Activated naive CD4-positive, alpha-beta T cell treated with anti-CD3 and anti-CD28 coated beads, Interleukin-2, amount 10 ng/mL, durations not matched to agents 7 days and 5 days (primary cell): ENCODE data around the gene SERPINA12.

Experiments
- CTCF ChIA-PET: fragments of 350-600 bp; sonication (Branson Sonifier 250); formaldehyde crosslinking; loops from one replicate; lab custom pipeline; 2021; ENCODE audit warnings: antibody characterized with exemption; lab: Charles Lee
- DNase-seq: peaks from one replicate; pipeline ENCODE4 v3.0.0-alpha.2; 2020
- H3K27ac Mint-ChIP-seq: one replicate; pipeline ENCODE4 v1.8.0; 2021; ENCODE audit warnings: mild to moderate bottlenecking, moderate library complexity, mixed read lengths
- H3K27me3 Mint-ChIP-seq: one replicate; pipeline ENCODE4 v1.8.0; 2021; ENCODE audit warnings: mild to moderate bottlenecking, mixed read lengths
- H3K36me3 Mint-ChIP-seq: one replicate; pipeline ENCODE4 v1.8.0; 2021; ENCODE audit warnings: mixed read lengths
- H3K4me1 Mint-ChIP-seq: one replicate; pipeline ENCODE4 v1.8.0; 2021; ENCODE audit warnings: mixed read lengths
- H3K4me3 Mint-ChIP-seq: one replicate; pipeline ENCODE4 v1.8.0; 2021; ENCODE audit warnings: mild to moderate bottlenecking, moderate library complexity, mixed read lengths
- H3K9me3 Mint-ChIP-seq: one replicate; pipeline ENCODE4 v1.8.0; 2021; ENCODE audit warnings: mixed read lengths

SERPINA12 gene

GRCh38 chr14:94509356-94509755, at the start of gene SERPINA12:
Gene SERPINA12, minus strand, starts transcription at chr14:94509469. Its CDS starts 11,072 bp downstream, at chr14:94498397.
- H3K4me1 Mint-ChIP-seq, result no peaks in the 10 kb centered on the region
- CTCF ChIA-PET, result no interaction called here
- H3K36me3 Mint-ChIP-seq, result no peaks in the 10 kb centered on the region
- DNase-seq, result no peak
- H3K4me3 Mint-ChIP-seq, result no peak within 1 kb of the TSS
- H3K27me3 Mint-ChIP-seq, result peaks cover 10% of the 10 kb centered on the region
- H3K27ac Mint-ChIP-seq, result no peak within 1 kb of the TSS
- no peaks in the 10 kb centered on the region for H3K9me3 Mint-ChIP-seq

- no peak for DNase-seq
- no peak overlapping the region for H3K27ac Mint-ChIP-seq
- no peak overlapping the region for H3K4me3 Mint-ChIP-seq
- H3K36me3 Mint-ChIP-seq, result no peaks in the 10 kb centered on the region
- H3K27me3 Mint-ChIP-seq, result peaks cover 5% of the 10 kb centered on the region
- CTCF ChIA-PET, result no interaction called here
- no peaks in the 10 kb centered on the region for H3K4me1 Mint-ChIP-seq
- H3K9me3 Mint-ChIP-seq, result peaks cover 3% of the 10 kb centered on the region
Observed at GRCh38 chr14:94558842-94559241, 49.6 kb upstream of the SERPINA12 start.

GRCh38 chr14:94557327-94557726, 48.1 kb upstream of the SERPINA12 start:
- DNase-seq, result no peak
- Mint-ChIP-seq H3K27me3 (peaks cover 5% of the 10 kb centered on the region), H3K36me3 (no peaks in the 10 kb centered on the region), H3K4me1 (no peaks in the 10 kb centered on the region), H3K27ac (no peak overlapping the region), H3K9me3 (peaks cover 3% of the 10 kb centered on the region), H3K4me3 (no peak overlapping the region)
- CTCF ChIA-PET, result no interaction called here

GRCh38 chr14:94555991-94556390, 46.7 kb upstream of the SERPINA12 start:
- no peaks in the 10 kb centered on the region for H3K4me1 Mint-ChIP-seq
- no peak overlapping the region for H3K27ac Mint-ChIP-seq
- H3K36me3 Mint-ChIP-seq, result no peaks in the 10 kb centered on the region
- no peak for DNase-seq
- no peak overlapping the region for H3K4me3 Mint-ChIP-seq
- H3K27me3 Mint-ChIP-seq, result peaks cover 5% of the 10 kb centered on the region
- peaks cover 3% of the 10 kb centered on the region for H3K9me3 Mint-ChIP-seq
- CTCF ChIA-PET, result no interaction called here

DNA sequence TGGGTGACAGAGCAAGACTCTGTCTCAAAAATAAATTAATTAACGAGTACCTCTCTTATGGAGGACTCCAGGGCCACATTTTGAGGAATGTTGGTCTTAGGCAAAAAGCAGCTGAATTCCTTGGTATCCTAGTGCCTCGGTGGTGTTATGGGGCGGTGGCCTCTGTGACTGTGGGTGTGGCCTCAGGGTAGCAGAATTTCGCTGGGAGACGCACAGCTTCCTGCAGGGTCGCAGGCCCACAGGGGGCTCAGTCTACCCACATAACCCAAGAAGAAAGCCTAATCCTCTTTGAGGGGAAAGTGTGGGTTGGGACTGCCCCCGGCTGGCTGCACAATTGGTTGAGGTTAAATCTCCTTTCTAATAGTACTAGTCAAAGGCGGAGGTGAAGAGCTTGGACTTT, 40.8 kb upstream of the SERPINA12 start:
- Mint-ChIP-seq H3K4me3 (no peak overlapping the region), H3K27ac (no peak overlapping the region), H3K4me1 (no peaks in the 10 kb centered on the region), H3K9me3 (no peaks in the 10 kb centered on the region), H3K27me3 (peaks cover 10% of the 10 kb centered on the region), H3K36me3 (no peaks in the 10 kb centered on the region)
- CTCF ChIA-PET, result interaction anchor here (1.2 to 1.8 kb wide), 2 partner anchors 116 to 417 kb away, joined by 3 to 7 read pairs; no protein-coding TSS in a partner anchor
- DNase-seq, result no peak

DNA sequence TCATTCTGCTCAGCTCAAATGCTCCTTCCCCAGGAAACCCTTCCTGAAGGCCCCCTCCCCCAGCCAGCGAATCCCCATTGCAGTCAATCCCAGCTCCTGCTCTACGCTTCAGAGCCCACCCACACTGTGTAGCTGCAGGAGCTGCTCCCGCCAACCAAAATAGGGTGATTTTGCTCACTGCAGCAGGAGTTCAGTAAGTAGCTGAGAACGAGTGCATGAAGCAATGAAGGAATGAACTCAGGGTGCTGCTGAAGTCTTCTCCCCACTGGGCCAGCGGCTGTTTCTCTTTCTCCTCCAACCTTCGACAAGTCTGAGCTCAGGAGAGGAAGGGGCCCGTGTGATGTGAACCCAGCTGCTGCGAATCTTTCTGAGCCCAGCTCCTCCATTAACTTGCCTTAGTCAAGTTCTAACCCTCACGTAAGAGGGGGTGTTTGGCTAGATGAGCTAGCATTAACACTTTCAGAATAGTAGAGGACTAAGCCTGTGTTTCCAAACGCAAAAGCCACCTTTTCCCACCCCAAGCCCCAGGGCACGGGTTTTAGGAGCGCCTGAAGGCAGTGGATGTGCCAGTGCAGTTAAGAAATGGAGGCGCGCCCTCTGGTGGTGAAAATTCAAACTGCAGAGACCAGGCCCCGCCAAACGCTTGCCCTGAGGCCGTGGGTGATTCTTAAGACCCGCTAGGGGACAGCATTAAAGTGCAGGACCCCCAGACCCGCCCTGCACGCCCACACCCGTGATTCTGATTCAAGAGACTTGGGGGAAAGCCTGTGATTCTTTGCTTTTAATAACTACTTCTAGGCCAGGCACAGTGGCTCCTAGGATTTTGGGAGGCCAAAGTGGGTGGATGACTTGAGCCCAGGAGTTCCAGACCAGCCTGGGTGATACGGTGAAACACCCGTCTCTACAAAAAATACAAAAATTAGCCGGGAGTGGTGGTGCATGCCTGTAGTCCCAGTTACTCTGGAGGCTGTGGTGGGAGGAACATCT, 40.0 kb upstream of the SERPINA12 start:
- Mint-ChIP-seq H3K27me3 (peaks cover 10% of the 10 kb centered on the region), H3K9me3 (no peaks in the 10 kb centered on the region), H3K36me3 (no peaks in the 10 kb centered on the region), H3K4me3 (no peak overlapping the region), H3K27ac (no peak overlapping the region), H3K4me1 (no peaks in the 10 kb centered on the region)
- DNase-seq, result peak; percentile 67
- CTCF ChIA-PET, result interaction anchor here (0.5 to 1.8 kb wide), 14 partner anchors 9 to 881 kb away, joined by 3 to 21 read pairs (median 4); partner anchors contain the start of gene SERPINA4

DNA sequence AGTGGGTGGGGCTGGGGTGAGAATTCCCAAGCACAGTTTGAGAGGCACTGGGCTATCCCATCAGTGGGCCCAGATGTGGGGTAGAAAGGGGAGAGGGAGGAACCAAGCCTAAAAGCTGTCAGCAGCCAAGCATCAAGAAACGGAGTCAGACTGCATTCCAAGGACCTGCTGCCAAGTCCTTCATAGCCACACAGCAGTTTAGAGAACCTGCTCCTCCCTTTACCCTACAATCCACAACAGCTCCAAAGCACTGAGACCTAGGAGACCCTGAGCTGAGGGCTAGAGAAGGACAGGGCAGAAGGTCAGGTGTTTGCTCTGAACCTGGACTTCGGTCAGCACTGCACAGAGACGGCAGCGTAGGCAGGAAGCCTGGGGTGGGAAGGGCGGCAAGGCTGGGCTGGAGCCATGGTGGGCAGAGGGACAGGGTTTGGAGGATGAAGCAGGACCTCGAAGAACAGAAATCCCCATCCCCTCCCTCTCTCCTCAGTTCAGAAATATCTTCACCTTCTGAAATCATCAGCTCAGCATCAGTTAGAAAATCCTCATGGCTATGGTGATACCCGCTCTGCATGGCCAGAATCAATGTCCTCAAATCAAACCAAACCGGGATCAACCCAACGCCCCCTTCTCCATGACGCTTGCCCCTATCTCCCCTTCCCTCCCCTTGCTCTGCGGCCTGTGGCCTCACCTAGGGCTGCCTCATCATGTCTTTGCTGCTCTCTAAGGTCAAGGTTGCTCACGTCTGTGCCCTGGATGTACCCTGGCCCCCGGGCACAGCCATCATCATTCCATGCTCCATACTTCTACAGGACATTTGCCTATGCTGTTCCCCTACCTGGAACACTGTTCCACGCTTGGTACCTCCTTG, 39.1 kb upstream of the SERPINA12 start:
- no peak overlapping the region for H3K4me3 Mint-ChIP-seq
- no peak overlapping the region for H3K27ac Mint-ChIP-seq
- CTCF ChIA-PET, result interaction anchor here (0.5 to 1.7 kb wide), 12 partner anchors 9 to 880 kb away, joined by 3 to 21 read pairs (median 4); no protein-coding TSS in a partner anchor
- H3K27me3 Mint-ChIP-seq, result peaks cover 10% of the 10 kb centered on the region
- H3K4me1 Mint-ChIP-seq, result no peaks in the 10 kb centered on the region
- no peaks in the 10 kb centered on the region for H3K9me3 Mint-ChIP-seq
- DNase-seq, result no peak
- H3K36me3 Mint-ChIP-seq, result no peaks in the 10 kb centered on the region

DNA sequence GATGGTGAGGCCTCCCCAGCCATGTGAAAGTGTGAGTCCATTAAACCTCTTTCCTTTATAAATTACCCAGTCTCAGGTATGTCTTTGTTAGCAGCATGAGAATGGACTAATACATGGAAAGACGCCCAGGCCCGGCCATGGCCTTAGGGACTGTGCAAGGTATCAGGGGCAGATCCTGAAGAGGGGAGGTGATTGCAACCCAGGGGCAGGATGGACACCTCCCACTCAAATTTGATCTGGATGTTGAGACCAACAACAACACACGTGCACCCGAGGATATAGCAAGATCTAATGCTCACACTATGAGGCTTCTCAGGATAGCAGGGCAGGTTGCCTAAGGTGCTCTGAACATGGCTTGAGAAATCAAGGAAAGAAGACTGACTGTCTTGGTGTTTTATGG, 38.5 kb upstream of the SERPINA12 start:
- H3K27ac Mint-ChIP-seq, result no peak overlapping the region
- no peak for DNase-seq
- H3K27me3 Mint-ChIP-seq, result peaks cover 10% of the 10 kb centered on the region
- no peaks in the 10 kb centered on the region for H3K9me3 Mint-ChIP-seq
- CTCF ChIA-PET, result no interaction called here
- no peaks in the 10 kb centered on the region for H3K36me3 Mint-ChIP-seq
- H3K4me1 Mint-ChIP-seq, result no peaks in the 10 kb centered on the region
- no peak overlapping the region for H3K4me3 Mint-ChIP-seq

- Mint-ChIP-seq H3K4me3 (no peak overlapping the region), H3K9me3 (no peaks in the 10 kb centered on the region), H3K36me3 (no peaks in the 10 kb centered on the region), H3K4me1 (no peaks in the 10 kb centered on the region), H3K27me3 (peaks cover 10% of the 10 kb centered on the region), H3K27ac (no peak overlapping the region)
- no peak for DNase-seq
- CTCF ChIA-PET, result no interaction called here
Observed at GRCh38 chr14:94547151-94547680, 37.9 kb upstream of the SERPINA12 start.

- Mint-ChIP-seq H3K4me3 (no peak overlapping the region), H3K27me3 (peaks cover 10% of the 10 kb centered on the region), H3K4me1 (no peaks in the 10 kb centered on the region), H3K36me3 (no peaks in the 10 kb centered on the region), H3K9me3 (no peaks in the 10 kb centered on the region), H3K27ac (no peak overlapping the region)
- CTCF ChIA-PET, result no interaction called here
- no peak for DNase-seq
Observed at GRCh38 chr14:94545131-94545841, 36.0 kb upstream of the SERPINA12 start.

GRCh38 chr14:94544726-94545125, 35.5 kb upstream of the SERPINA12 start:
- H3K27ac Mint-ChIP-seq, result no peak overlapping the region
- H3K36me3 Mint-ChIP-seq, result no peaks in the 10 kb centered on the region
- H3K27me3 Mint-ChIP-seq, result peaks cover 9% of the 10 kb centered on the region
- H3K9me3 Mint-ChIP-seq, result no peaks in the 10 kb centered on the region
- no peaks in the 10 kb centered on the region for H3K4me1 Mint-ChIP-seq
- CTCF ChIA-PET, result interaction anchor here (1.3 kb wide), 1 partner anchor 111 kb away, joined by 3 read pairs; no protein-coding TSS in a partner anchor
- no peak overlapping the region for H3K4me3 Mint-ChIP-seq
- DNase-seq, result no peak

GRCh38 chr14:94543449-94544124, 34.3 kb upstream of the SERPINA12 start:
- Mint-ChIP-seq H3K27me3 (peaks cover 8% of the 10 kb centered on the region), H3K36me3 (no peaks in the 10 kb centered on the region), H3K27ac (no peak overlapping the region), H3K4me3 (no peak overlapping the region), H3K9me3 (no peaks in the 10 kb centered on the region), H3K4me1 (no peaks in the 10 kb centered on the region)
- CTCF ChIA-PET, result interaction anchor here (1.3 kb wide), 1 partner anchor 110 kb away, joined by 3 read pairs; no protein-coding TSS in a partner anchor
- no peak for DNase-seq

DNA sequence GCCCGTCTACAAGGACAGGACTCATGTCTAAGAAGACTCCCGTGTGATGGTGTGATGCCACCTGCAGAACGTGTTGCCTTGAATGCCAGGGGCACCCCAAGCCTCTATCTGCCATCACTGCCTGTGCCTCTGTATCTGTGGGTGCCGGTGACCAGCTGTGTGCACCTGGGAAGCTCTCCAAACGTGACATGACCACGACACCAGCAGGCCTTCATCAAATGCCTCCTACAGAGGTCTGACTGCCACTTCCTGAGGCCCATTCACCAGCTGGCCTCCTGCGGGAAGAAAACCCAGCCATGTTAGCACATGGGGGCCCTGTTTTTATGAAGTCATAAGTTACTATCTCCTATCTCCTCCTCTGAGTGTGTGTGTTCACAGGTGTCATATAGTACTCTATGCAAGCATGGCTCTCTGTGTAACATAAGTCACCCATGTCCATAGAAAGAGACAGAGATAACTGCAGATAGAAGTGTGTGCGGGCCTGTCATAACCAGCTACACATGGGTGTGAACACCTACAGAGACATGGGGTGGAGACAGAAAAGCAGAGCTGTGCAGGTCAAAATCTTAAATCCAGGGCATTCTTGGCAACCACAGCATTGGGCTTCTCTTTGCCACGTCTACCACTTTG, 33.7 kb upstream of the SERPINA12 start:
- no peaks in the 10 kb centered on the region for H3K9me3 Mint-ChIP-seq
- H3K4me3 Mint-ChIP-seq, result no peak overlapping the region
- no peaks in the 10 kb centered on the region for H3K4me1 Mint-ChIP-seq
- H3K36me3 Mint-ChIP-seq, result no peaks in the 10 kb centered on the region
- CTCF ChIA-PET, result no interaction called here
- peaks cover 12% of the 10 kb centered on the region for H3K27me3 Mint-ChIP-seq
- DNase-seq, result no peak
- H3K27ac Mint-ChIP-seq, result no peak overlapping the region
